ENCODE data around the gene JAKMIP3.

Gene JAKMIP3

DNA sequence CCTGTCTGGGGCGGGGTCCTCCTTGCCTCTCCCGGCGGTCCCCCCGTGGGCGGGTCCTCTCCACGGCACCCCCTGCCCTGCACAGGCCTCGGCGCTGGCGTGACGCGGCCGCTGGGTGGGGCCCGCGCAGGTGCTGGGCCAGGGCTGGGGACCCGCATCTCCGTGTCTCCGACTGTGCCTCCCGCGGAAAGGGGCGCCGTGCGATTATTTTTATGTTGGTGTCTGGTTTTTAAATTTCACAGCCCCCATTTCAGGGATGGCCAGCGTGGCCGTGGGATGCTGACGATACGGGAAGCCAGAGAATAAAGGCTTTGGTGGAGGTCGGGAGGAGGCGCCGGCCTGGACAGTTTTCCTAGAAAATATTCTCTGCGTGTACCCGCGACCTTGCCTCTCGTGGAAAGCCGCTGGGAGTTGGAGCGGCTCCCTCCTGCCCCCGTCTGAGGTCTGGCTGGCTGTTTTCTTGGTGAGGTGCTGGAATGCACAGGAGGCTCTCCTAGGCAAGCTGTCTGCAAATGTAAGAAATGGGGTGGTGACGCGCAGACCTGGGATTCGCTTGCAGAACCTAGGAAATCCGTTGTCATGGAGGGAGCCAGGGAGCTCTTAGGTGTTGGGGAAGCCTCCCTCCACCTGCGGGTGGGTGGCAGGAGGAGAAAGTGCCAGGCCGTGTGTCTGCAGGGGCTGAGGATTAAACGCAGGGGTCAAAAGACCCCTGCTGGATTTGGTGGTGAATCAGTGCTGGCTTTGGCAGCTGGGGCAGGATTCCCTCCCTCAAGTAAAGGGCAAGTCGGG, 28.7 kb upstream of the JAKMIP3 start:
- H3K27me3 Mint-ChIP-seq: peaks cover 35% of the 10 kb centered on the region
- peak overlapping the region; percentile 58 for H3K4me3 Mint-ChIP-seq
- no peaks in the 10 kb centered on the region for H3K36me3 Mint-ChIP-seq
- no peaks in the 10 kb centered on the region for H3K9me3 Mint-ChIP-seq
- H3K4me1 Mint-ChIP-seq: peaks cover 6% of the 10 kb centered on the region
- no peak overlapping the region for H3K27ac Mint-ChIP-seq

DNA sequence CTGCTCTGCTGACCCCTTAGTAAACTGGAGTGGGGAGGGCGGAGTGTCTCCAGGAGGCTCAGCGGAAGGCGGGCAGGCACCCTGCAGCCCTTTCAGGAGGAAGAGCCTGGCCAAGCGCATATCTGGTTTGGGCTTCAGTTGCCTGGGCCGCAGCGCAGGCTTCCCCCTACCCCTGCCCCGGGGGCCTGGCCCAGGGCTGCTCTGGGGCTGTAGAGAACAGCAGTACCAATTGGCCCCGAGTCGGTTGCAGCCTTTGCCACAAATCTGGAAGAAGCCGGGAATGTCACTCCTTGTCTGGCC, 28.1 kb upstream of the JAKMIP3 start:
- H3K4me1 Mint-ChIP-seq: peaks cover 6% of the 10 kb centered on the region
- H3K4me3 Mint-ChIP-seq: peak overlapping the region; percentile 58
- no peaks in the 10 kb centered on the region for H3K36me3 Mint-ChIP-seq
- H3K9me3 Mint-ChIP-seq: no peaks in the 10 kb centered on the region
- H3K27ac Mint-ChIP-seq: no peak overlapping the region
- peaks cover 36% of the 10 kb centered on the region for H3K27me3 Mint-ChIP-seq

DNA sequence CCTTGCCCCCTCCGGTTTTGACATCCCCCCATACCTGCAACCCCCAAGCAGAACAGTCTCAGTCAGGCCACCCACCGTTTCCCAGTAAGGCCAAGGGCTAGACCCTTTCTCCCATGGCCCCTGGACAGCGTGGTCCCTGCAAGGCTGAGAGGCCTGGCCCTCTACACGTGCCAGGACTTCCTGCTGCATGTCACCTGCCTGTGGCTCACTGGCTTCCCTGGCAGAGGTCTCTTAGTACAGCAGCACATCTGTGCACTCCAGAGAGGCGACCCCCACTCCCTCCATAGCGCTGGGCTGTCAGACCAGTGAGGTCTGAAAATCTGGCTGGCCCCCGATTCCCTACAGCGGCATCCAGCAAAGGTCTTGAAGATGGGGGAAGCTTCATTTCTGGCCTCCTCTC, 26.4 kb upstream of the JAKMIP3 start:
- peaks cover 29% of the 10 kb centered on the region for H3K27me3 Mint-ChIP-seq
- no peak overlapping the region for H3K4me3 Mint-ChIP-seq
- peaks cover 6% of the 10 kb centered on the region for H3K4me1 Mint-ChIP-seq
- H3K9me3 Mint-ChIP-seq: no peaks in the 10 kb centered on the region
- H3K36me3 Mint-ChIP-seq: no peaks in the 10 kb centered on the region
- no peak overlapping the region for H3K27ac Mint-ChIP-seq

DNA sequence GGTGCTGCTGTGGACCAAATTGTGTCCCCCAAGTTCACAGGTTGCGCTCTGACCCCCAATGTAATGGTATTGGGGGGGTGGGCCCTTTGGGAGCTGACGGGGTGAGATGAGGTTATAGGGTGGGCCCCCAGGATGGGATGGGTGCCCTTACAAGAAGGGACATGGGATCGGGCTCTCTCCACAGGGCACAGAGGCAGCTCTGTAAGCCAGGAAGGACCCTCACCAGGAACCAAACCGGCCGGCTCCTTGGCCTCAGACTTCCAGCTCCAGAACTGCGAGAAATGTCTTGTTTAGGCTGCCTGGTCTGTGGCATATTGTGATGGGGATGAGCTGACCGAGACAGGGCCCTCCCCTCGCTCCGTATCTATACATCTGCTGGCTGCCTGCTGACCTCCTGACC, 25.7 kb upstream of the JAKMIP3 start:
- H3K4me3 Mint-ChIP-seq: no peak overlapping the region
- H3K27me3 Mint-ChIP-seq: peaks cover 27% of the 10 kb centered on the region
- no peaks in the 10 kb centered on the region for H3K36me3 Mint-ChIP-seq
- peaks cover 6% of the 10 kb centered on the region for H3K4me1 Mint-ChIP-seq
- no peak overlapping the region for H3K27ac Mint-ChIP-seq
- H3K9me3 Mint-ChIP-seq: no peaks in the 10 kb centered on the region

DNA sequence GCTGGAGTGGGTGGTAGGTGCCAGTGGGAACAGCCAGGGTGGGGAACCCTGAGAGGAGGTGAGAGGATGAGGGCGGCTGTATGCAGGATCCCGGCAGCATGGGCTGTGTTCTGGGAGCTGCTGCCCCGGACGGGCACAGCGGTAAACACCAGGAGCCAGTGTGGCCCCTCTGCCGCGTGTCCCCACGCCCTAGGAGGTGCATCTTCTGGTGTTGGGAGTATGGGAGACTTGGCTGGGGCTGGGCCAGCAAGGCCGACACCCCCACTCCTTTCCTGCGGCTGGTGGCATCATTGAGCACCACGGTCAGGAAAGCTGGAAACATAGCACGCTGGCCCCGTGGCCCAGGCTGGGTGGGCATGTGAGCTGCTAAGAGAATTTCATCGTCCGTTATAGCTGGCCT, 24.4 kb upstream of the JAKMIP3 start:
- Mint-ChIP-seq H3K27ac (no peak overlapping the region), H3K36me3 (no peaks in the 10 kb centered on the region), H3K27me3 (peaks cover 24% of the 10 kb centered on the region), H3K4me3 (no peak overlapping the region), H3K9me3 (no peaks in the 10 kb centered on the region), H3K4me1 (peaks cover 6% of the 10 kb centered on the region)

DNA sequence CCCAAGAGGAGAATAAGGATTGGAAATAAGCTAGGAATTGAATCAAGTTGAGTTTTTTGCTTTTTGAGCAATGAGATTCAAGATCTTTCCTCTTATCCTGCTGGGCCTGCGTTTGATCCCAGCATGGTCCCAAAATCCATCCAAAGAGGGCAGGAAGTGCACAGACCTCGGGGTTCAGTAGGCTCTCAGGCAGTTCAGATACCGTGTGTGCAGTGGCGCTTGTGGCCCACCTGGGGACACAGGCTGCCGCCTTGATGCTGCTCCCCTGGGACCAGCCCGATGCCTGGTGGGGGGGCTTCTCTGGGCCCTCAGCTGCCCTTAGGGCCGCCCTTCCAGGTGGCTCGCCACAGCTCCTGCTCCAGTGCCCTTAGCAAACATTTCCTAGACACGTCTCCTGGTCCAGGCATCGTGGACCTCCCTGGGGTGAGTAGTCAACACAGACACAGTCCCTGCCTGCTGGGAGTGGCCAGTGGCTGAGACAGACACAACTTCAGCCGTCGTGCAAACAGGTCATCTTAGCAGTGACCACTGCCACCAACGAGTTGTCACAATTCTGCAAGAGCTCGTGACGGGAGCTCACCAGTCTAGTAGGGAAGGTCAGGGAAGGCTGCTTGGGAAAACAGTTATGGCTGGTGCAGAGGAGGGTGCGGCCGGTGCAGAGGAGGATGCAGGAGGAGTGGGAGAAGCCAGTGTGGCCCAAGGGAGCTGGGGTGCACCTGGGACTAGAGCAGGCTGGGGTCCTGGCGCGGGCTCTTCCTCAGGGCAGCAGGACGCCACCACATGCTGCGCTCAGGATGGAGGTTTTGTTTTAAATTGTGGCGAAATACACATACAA, 21.7 kb upstream of the JAKMIP3 start:
- Mint-ChIP-seq H3K9me3 (no peaks in the 10 kb centered on the region), H3K27ac (no peak overlapping the region), H3K4me1 (no peaks in the 10 kb centered on the region), H3K36me3 (no peaks in the 10 kb centered on the region), H3K27me3 (peaks cover 15% of the 10 kb centered on the region), H3K4me3 (no peak overlapping the region)

DNA sequence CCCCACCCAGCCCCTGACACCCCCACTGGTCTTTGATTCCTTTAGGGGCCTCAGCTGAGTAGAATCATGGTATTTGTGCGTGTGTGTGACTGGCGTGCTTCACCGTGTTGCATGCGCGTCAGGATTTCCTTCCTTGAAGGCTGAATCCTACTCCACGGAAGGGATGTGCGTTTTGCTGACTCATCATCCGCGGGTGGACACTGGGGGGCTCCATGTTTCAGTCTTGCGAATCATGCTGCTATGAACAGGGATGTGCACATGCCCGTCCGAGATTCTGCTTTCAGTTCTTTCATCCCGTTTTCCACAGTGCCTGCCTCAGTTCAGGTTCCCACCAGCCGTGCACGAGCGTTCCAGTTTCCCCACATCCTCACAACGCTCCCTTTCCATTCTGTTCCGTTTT, 20.9 kb upstream of the JAKMIP3 start:
- Mint-ChIP-seq H3K27me3 (peaks cover 17% of the 10 kb centered on the region), H3K9me3 (no peaks in the 10 kb centered on the region), H3K36me3 (no peaks in the 10 kb centered on the region), H3K27ac (no peak overlapping the region), H3K4me1 (no peaks in the 10 kb centered on the region), H3K4me3 (no peak overlapping the region)

DNA sequence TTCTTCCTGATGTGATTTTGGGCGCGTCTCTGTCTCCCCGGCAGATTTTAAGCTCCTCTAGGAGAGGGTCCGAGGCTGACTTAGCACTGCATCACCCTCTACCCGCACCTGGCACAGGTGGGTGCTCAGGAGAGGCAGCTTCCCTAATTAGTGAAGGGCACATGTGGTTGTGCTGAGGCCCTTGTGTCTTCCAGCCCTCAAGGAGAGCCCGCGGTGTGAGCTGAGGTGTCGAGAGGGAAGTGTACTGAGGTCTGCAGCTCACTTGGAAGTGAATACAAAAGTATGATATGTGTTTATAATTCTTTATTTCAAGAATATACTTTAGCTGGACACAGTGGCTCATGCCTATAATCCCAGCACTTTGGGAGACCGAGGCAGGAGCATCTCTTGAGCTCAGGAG, 20.4 kb upstream of the JAKMIP3 start:
- H3K27me3 Mint-ChIP-seq: peaks cover 17% of the 10 kb centered on the region
- no peaks in the 10 kb centered on the region for H3K9me3 Mint-ChIP-seq
- no peaks in the 10 kb centered on the region for H3K4me1 Mint-ChIP-seq
- H3K36me3 Mint-ChIP-seq: no peaks in the 10 kb centered on the region
- H3K27ac Mint-ChIP-seq: no peak overlapping the region
- H3K4me3 Mint-ChIP-seq: no peak overlapping the region

DNA sequence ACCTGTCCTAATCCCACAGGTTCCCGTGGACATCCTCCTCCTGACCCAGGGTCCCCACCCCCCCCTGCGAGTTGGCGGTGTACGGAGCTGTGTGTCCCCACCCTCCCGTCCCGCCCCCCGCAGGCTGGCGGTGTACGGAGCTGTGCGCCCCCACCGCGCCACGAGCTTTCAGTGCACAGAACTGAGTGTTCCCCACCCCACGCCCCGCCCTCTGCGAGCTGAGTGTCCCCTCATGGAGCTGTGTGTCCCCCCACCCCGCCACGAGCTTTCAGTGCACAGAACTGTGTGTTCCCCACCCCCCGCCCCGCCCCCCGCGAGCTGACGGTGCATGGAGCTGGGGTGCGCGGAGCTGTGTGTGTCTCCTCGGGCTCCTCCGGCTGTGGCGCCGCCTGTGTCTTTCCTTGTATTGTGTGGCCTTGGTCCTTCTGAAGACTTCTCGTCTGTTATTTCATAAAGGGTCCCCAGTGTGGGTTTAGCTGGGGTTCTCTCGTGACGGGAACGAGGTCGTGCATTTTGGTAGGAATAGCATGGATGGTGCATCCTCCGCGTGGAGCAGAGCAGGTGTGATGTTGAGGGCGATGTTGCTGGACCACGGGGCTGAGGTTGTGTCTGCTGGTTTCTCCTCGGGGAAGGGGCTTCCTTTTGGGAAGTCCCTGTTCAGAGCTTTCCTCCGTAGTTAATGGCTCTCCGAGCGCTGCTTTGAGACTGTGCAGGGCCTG, 18.0 kb upstream of the JAKMIP3 start:
- H3K27me3 Mint-ChIP-seq: peaks cover 16% of the 10 kb centered on the region
- H3K27ac Mint-ChIP-seq: no peak overlapping the region
- peaks cover 3% of the 10 kb centered on the region for H3K36me3 Mint-ChIP-seq

DNA sequence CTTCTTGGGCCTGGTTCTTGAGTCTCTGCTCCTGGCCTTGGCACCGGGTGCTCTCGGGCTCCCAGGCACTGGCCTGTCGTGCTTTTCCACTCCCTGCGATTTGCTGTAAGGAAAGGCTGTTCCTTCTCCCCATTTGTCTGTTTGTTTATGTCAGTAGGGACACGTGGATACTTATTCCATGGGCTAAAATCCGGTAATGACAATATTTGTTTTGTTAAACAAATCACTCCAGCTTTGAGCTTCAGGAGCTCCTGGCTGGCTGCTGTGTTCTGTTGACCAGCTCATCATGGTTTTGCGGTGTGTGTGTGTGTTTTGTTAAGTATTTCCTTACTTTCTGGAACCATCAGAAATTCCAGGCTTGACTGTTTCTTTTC, 17.5 kb upstream of the JAKMIP3 start:
- H3K4me3 Mint-ChIP-seq: no peak overlapping the region
- no peaks in the 10 kb centered on the region for H3K4me1 Mint-ChIP-seq
- peaks cover 6% of the 10 kb centered on the region for H3K9me3 Mint-ChIP-seq
- no peak overlapping the region for H3K27ac Mint-ChIP-seq
- H3K27me3 Mint-ChIP-seq: peaks cover 16% of the 10 kb centered on the region
- peaks cover 3% of the 10 kb centered on the region for H3K36me3 Mint-ChIP-seq

More for the DNA sequence above, 18.0 kb upstream of the JAKMIP3 start:
- no peaks in the 10 kb centered on the region for H3K4me1 Mint-ChIP-seq
- H3K9me3 Mint-ChIP-seq: peaks cover 6% of the 10 kb centered on the region
- H3K4me3 Mint-ChIP-seq: no peak overlapping the region

DNA sequence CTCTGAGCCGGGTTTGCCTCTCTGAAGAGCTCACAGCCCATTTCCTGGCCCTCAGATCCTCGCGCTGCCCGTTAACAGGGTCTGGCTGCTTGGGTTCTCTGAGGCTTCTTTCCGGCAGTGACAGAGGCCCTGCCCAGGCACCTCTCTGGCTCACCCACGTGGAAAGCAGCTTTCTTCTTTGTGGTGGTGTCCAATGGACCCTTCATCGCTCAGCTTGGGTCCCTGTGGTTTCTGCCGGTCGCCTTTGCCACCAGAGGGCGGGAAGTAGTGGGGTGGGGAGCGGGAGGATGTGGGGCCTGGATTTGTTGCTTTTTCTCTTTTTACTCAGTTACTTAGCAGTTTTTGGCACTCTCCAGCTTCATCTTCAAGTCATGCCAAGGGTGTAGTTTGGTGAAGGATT, 15.6 kb upstream of the JAKMIP3 start:
- H3K4me3 Mint-ChIP-seq: no peak overlapping the region

DNA sequence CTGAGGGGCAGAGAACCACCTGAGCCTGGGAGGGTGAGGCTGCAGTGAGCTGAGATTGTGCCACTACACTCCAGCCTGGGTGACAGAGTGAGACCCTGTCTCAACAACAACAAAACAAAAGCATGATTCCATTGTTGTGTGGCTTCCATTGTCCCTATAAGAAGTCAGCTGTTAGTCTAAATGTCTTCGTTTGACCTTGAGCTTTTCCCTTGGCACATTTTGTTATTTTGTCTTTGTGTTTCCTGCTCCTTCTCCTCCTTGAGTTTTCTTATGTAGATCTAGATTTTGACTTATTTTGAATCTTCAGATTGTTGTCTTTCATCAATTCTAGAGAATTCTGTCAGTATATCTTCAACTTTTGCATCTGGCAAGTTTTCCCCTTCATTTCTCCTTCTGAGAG, 13.6 kb upstream of the JAKMIP3 start:
- Mint-ChIP-seq H3K4me3 (no peak overlapping the region), H3K27me3 (peaks cover 10% of the 10 kb centered on the region), H3K36me3 (peaks cover 3% of the 10 kb centered on the region), H3K27ac (no peak overlapping the region), H3K4me1 (no peaks in the 10 kb centered on the region), H3K9me3 (peaks cover 6% of the 10 kb centered on the region)

More for the DNA sequence above, 15.6 kb upstream of the JAKMIP3 start:
- Mint-ChIP-seq H3K4me1 (no peaks in the 10 kb centered on the region), H3K27me3 (peaks cover 13% of the 10 kb centered on the region), H3K36me3 (peaks cover 3% of the 10 kb centered on the region), H3K27ac (no peak overlapping the region), H3K9me3 (peaks cover 6% of the 10 kb centered on the region)

DNA sequence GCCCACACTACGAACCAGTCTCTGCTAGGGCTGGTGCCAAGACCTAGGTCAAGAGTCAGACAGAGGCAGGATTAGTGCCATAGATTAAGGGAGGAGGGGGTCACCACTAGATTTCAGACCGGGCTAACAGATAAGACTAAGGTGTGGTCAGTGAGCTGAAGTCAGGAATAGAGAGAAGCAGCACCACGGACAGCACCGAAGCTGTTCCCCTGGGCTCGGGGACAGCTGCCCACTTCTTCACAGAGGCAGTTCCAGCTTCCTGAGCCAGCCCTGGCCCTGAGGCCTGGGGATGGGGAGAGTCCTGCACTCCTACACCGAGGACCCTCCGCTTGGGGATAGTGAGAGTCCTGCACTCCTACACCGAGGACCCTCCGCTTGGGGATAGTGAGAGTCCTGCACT, 11.2 kb upstream of the JAKMIP3 start:
- Mint-ChIP-seq H3K4me3 (no peak overlapping the region), H3K36me3 (peaks cover 3% of the 10 kb centered on the region)

DNA sequence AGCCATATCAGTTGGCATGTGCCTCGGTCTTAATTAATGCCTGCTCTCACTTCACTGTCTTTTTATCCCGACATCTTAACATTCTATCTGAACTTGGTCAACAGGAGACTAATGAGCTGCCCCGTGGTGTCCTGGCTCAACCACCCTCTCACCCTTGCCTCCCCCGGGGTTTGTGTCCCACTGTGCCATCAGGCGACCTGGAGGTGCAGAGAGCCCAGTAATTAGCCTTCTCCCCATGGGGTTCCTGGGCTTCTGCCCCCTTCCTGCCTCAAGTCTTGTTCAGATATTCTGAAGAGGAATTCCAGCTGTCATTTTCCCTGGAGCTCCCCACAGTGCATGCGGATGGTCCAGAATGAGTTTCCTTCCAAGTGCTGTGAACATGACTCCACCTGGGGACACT, 10.1 kb upstream of the JAKMIP3 start:
- Mint-ChIP-seq H3K9me3 (peaks cover 6% of the 10 kb centered on the region), H3K4me1 (no peaks in the 10 kb centered on the region), H3K27me3 (peaks cover 11% of the 10 kb centered on the region), H3K4me3 (no peak overlapping the region), H3K36me3 (peaks cover 3% of the 10 kb centered on the region), H3K27ac (no peak overlapping the region)

More for the DNA sequence above, 11.2 kb upstream of the JAKMIP3 start:
- H3K27ac Mint-ChIP-seq: no peak overlapping the region
- H3K9me3 Mint-ChIP-seq: peaks cover 6% of the 10 kb centered on the region
- peaks cover 12% of the 10 kb centered on the region for H3K27me3 Mint-ChIP-seq
- H3K4me1 Mint-ChIP-seq: no peaks in the 10 kb centered on the region

DNA sequence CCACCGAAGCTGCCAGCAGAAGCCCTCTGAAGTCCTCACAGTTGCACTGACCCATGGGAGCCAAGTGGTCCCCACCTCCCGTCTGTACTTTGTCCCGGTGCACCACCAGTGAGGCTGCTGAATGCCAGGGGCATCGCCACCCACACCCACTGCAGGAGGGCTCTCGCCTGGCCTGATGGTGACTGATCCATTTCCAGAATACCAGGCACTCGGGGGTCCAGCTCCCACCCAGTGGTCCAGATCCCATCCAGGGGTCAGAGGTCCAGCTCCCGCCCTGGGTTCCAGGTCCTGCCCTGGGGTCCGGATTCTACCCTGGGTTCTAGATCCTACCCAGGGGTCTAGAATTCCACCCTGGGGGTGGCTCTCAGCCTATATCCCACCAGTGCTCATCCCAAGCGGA, 9.1 kb upstream of the JAKMIP3 start:
- H3K4me3 Mint-ChIP-seq: no peak overlapping the region
- H3K36me3 Mint-ChIP-seq: peaks cover 3% of the 10 kb centered on the region
- H3K27me3 Mint-ChIP-seq: peaks cover 11% of the 10 kb centered on the region
- no peak overlapping the region for H3K27ac Mint-ChIP-seq
- H3K4me1 Mint-ChIP-seq: no peaks in the 10 kb centered on the region
- H3K9me3 Mint-ChIP-seq: peaks cover 6% of the 10 kb centered on the region

DNA sequence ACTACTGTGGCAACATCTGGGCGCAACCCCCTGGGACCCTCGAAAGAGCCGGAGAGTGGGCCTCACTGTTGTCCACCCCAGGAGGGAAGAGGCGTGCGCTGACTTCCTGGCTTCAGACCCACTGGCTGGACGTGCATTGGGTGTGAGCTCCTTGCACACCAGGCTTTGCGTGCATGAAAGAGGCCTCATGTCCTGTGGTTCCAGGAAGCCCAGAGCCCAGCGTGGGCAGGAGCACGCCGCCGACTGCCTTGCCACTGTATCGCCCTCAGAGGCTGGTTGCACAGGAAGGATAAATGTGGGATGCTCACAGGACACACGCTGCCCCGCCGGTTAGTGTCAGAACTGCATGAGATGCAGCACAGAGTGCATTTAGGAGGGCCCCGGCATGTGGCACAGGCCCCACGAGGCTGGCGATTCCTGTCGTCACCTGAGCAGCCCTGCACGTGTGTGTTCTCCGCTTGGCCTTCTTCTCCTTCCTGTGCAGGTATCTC, 8.5 kb upstream of the JAKMIP3 start:
- no peak overlapping the region for H3K4me3 Mint-ChIP-seq
- no peak overlapping the region for H3K27ac Mint-ChIP-seq
- H3K36me3 Mint-ChIP-seq: peaks cover 2% of the 10 kb centered on the region
- peaks cover 5% of the 10 kb centered on the region for H3K9me3 Mint-ChIP-seq
- H3K4me1 Mint-ChIP-seq: no peaks in the 10 kb centered on the region
- peaks cover 10% of the 10 kb centered on the region for H3K27me3 Mint-ChIP-seq

All from activated naive CD4-positive, alpha-beta T cell treated with anti-CD3 and anti-CD28 coated beads, Interleukin-2, amount 50 U/mL, for 24 hours (primary cell).